NCI-H226 (cell line): Measurements from ENCODE around the gene ZDBF2.
"Not testable (repeated sequence)": the region's sequence is repeated elsewhere in the genome, so short reads cannot be mapped to it uniquely, and the experiment has no call there.

ENCODE experiments used
- DNase-seq: peaks from one replicate; pipeline ENCODE4 v3.0.0-alpha.2; 2015

The ZDBF2 gene

DNA sequence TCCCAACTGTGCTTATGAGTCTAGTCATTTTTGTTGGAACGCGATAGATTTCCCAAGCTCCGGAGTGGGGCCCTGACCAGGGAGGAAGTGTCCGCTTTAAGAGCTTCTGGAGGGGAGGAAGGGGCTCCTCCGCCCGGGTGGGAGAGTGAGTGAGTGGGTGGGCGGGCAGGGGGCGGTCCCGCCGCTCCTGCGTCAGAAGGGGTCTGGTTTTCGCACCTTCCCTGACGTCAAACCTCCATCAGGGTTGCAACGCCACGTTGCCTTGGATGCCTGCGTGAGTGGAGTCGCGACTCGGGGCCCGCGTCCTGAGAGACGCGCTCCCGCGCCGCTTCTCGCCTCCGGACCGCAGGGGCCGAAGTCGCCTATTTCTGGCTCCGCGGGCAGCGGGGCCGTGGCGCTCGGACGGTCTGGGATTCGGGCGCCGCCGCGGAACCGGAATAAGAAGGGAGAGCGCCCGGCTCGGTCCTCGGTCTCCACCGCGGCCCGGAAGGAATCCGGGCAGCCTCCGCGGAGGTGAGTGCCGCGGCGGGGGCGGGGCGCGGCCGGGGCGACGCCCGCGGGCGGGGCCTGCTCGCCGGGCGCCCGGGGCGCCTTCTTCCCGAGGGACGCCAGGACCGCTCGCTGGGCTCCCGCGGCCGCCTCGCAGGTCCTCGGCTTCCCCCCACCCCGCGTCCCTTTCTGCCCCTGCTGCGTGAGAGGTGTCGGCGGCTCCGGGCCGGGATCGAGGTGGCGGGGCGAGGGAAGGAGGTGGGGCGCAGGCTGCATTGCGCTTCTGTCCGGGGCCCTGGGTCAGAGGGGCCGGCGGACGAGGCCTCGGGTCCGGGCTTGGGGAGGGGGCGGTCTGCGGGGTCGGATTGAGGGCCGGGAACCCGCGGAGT lies at the start of gene ZDBF2:
Gene ZDBF2, plus strand, starts transcription at position 230 of the 878 bp plus-strand sequence. CDS start 7,187 bp downstream, outside the sequence.
- peak; percentile 22 for DNase-seq

GRCh38 chr2:206225435-206226232 lies 48.8 kb upstream of the ZDBF2 start:
- DNase-seq: no peak

DNA sequence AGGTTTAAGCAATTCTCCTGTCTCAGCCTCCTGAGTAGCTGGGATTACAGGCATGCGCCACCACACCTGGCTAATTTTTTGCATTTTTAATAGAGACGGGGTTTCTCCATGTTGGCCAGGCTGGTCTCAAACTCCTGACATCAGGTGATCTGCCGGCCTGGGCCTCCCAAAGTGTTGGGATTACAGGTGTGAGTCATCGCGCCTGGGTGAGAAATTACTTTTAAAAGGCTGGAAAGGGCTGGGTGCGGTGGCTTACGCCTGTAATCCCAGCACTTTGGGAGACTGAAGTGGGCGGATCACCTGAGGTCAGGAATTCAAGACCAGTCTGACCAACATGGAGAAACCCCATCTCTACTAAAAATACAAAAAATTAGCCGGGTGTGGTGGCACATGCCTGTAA lies 45.8 kb upstream of the ZDBF2 start:
- DNase-seq: not testable (repeated sequence)

- no peak for DNase-seq
These were observed 44.8 kb upstream of the ZDBF2 start for GRCh38 chr2:206229642-206230041.

GRCh38 chr2:206230060-206230762 lies 44.3 kb upstream of the ZDBF2 start:
- no peak for DNase-seq

- DNase-seq: no peak
These were observed 42.7 kb upstream of the ZDBF2 start for GRCh38 chr2:206231669-206232286.

DNA sequence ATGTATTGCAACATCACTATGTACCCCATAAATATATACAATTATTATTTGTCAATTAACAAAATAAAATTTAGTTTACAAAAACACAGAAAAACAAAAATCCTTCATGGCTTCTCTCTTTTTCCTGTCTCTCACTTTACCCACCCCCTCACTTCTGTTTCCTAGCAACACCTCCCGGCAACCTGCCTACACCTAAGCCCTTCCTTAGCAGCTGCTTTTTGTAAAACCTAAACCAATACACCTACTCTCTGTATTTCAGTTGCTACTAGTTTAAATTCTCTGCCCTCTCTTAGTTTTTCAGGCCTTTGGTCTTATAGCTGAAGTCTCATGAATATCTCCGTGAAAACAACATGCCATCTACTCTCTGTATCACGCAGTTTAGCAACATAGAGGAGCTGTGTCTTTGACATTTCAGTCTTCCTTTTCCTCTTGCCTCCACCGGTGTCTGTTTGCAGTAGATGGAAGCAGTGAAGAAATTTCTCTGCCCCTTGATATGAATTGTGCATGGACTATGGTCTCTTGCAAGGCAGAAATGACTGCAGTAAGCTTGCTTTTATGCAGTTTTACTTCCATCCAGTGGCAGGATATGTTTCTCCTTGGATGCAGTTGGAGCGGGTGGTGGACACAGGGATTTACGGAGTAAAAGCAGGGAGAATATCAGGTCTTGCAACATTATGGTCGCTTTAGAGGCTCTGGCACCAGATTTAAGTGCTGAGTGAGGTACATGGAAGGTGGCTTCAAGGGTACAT lies 42.0 kb upstream of the ZDBF2 start:
- DNase-seq: no peak

- no peak for DNase-seq
These were observed 35.3 kb upstream of the ZDBF2 start for GRCh38 chr2:206239157-206239556.

DNA sequence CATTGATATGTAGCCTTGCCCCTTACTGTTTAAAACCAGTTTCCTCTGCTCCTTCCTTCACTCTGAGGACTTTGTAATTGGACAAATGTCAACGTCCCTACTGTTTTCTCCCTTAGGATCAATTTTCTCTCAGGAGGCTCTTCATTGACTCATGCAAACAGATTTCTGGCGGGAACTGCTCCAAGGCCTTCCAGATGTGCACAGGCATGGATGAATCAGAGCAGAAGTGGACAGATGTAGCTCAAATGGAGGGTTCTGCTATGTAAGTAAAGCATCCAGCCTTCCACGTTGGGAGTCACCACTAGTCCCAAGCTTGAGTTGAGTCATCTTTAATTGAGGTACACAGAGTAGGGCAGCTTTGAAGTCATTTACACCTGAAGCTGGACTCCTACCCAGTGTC lies 34.1 kb upstream of the ZDBF2 start:
- DNase-seq: no peak

DNA sequence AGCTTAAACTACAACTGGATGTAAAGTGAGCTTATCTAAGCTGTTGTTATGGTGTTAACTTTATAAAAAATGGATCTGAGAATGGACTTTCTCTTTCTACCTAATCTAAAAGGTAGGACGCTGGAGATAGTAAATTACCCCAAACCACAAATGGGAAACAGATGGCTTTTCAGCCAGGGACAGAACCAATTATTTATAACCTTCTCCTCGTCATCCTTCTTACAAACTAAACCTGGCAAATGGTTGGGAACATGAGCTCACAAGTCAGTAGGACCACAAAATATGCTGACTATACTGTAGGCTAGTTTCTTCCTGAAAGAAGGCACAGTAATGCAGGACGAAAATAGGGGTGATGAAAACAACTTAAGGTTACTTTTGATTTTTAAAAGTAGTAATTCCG lies 32.7 kb upstream of the ZDBF2 start:
- DNase-seq: no peak

DNA sequence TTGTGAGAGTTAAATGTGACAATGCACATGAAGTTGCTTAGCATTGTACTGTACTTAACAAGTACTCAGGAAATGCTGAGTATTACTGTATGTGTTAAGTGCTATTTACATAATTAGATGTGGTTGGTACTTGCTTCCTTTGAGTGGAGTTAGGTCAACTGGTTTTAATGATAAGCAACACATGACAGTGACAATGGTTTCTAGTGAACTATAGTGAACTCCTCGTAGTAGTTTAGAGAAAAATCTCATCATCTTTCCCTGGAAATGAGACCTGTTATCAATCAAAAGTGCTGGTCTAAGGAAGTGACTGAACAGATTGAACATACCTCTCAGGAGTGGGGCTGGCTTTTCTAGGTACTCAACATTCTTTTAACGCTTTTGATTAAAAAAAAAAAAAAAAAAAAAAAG lies 29.2 kb upstream of the ZDBF2 start:
- DNase-seq: no peak

DNA sequence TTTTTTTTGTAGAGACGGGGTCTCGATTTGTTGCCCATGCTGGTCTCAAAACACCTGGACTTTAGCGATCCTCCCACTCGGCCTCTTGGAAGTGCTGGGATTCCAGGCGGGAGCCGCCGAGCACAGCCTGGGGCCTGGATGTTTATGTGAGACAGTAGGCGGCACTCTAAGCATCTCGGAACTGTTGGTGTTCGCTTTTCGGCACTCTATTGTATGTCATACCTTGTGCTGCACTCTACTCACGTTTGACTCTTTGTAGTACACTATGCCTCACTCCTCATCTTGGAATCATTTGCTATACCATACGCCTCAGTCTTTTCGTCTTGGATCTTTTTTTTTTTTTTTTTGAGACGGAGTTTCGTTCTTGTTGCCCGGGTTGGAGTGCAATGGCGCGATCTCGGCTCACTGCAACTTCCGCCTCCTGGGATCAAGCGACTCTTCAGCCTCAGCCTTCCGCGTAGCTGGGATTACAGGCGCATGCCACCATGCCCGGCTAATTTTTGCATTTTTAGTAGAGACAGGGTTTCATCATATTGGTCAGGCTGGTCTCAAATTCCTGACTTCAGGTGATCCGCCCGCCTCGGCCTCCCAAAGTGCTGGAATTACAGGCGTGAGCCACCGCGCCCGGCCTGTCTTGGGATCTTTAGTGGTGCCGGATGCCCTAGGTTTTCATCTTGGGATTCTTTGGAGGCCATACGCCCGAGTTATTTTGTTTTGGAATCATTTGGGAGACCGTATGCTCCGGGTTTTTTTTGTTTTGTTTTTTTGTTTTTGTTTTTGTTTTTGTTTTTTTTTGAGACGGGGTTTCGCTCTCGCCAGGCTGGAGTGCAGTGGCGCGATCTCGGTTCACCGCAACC lies 24.2 kb upstream of the ZDBF2 start:
- no peak for DNase-seq

DNA sequence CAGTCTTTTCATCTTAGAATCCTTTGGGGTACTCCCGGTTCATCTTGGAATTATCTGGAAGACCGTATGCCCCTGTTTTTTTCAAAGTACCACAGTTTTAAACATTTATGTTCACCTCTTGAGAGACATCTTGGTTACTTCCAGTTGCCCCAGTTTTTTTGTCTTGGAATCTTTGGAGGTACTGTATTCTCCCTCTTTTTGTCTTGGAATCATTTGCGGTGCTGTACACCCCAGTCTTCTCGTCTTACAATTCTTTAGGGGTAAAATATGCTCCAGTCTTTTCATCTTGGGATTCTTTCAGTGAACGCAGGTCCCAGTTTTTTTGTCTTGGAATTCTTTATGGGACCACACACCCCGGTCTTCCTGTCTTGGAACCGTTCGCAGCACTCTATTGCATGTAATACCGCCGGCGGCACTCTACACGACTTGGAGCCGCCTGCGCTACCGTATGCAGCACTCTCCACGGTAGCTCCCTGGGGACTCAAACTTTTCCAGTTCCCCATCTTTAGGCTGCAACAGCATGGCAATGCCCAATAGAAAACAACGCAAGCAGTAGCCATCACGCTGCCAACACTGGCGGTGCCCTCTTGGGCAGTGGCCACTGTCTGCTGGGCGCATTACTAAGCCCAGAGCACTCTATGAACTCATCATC lies 21.2 kb upstream of the ZDBF2 start:
- no peak for DNase-seq

GRCh38 chr2:206253777-206254166 lies 20.7 kb upstream of the ZDBF2 start:
- no peak for DNase-seq

DNA sequence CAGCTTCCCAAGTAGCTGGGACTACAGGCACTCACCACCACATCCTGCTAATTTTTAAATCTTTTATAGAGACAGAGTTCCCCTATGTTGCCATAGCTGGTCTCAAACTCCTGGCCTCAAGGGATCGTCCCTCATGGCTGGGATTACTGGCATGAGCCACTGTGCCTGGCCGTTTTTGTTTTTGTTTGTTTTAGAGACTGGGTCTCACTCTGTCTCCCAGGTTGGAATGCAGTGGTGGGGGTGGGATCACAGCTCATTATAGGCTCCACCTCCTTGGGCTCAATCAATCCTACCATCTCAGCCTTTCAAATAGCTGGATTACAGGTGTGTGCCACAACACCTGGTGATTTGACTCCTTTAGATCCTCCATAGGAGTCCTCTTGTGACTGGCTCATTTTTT lies 19.5 kb upstream of the ZDBF2 start:
- DNase-seq: no peak

DNA sequence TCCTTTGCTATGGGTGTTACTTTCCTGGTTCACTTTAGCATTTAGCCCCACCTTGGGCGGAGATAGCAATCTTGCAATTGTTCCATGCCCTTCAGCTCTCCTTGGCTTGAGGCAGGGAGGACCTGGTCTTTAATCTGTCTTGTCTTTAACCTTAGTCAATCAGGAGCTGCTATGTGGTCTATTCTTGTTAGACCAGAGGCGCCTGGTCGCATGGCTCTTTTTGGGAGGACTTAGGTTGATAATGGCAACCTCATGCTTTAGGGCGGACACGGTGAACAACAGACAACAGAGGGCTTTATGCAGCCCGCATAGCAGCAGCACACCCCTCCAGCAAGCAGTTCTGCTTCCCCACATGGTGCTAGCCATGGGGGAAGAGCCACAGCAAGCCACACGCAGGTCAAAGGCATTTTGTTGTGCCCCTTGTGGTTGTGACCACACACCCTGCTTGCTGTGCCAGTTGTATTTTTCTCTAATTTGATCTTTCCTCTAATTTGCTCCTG lies 17.7 kb upstream of the ZDBF2 start:
- no peak for DNase-seq

DNA sequence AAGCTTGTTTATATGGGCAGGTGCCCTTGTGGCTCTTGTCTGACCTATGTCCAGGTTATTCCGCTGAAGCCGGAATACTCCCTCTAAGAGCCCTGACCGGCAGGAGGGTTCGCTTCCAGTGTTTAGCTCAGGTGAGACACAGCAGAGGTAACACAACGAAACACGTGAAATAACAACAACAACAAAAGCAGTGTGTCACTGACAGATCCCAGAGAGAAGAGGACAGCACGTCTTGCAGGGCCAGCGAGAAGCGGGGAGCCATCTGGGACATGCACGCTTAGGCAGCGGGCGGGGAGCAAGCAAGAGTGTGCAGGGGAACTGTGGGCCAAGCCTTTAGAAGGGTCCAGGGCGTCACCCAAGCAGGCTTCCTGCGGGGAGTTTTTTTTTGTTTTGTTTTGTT lies 17.1 kb upstream of the ZDBF2 start:
- DNase-seq: no peak

GRCh38 chr2:206257861-206258260 lies 16.6 kb upstream of the ZDBF2 start:
- no peak for DNase-seq

- DNase-seq: not testable (repeated sequence)
These were observed 15.8 kb upstream of the ZDBF2 start for GRCh38 chr2:206258615-206259014.
